ENCODE results near the gene AARS2. TPM values are rescaled to one million over a fixed set of nuclear protein-coding genes. Genes with fewer than 3 reads are reported as not detected.

The AARS2 gene
- total RNA-seq, 2 experiments from 2014 or later = 19.4 to 20.5 TPM

DNA sequence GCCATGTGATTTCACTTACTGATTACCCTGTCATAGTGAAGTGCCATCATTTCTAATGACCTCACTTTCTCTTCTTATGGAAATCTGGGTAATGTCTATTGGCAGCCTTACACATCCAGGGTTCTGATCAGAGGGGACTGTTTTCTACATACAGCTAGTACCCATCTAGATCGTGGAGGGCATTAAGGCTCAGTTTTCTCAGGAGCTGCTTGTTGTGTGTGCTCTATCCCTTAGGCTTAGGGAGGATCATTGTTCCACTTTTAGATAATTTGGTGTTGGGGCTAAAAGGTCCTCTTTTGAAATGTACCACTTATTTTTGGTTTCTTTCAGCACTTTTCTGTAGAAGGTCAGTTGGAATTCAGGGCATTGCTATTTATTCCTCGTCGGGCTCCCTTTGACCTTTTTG, 62.4 kb downstream of the AARS2 start:
- ChIA-PET POLR2A (interaction anchor here (1.3 kb wide), 1 partner anchor 11 kb away, joined by 4 read pairs; no protein-coding TSS in a partner anchor), CTCF (interaction anchor here (1.1 to 1.5 kb wide), 2 partner anchors 28 to 153 kb away, joined by 5 read pairs; partner anchors contain the start of gene SLC29A1)
- Mint-ChIP-seq H3K27me3 (ENCODE audit: low read depth) (no peaks in the 10 kb centered on the region), H3K27ac (no peak overlapping the region), H3K4me3 (no peak overlapping the region), H3K9me3 (ENCODE audit: insufficient read depth) (no peaks in the 10 kb centered on the region), H3K36me3 (ENCODE audit: low read depth) (peaks cover 83% of the 10 kb centered on the region), H3K4me1 (ENCODE audit: low read depth) (peaks cover 68% of the 10 kb centered on the region)
- ATAC-seq (no peak), DNase-seq (no peak)

DNA sequence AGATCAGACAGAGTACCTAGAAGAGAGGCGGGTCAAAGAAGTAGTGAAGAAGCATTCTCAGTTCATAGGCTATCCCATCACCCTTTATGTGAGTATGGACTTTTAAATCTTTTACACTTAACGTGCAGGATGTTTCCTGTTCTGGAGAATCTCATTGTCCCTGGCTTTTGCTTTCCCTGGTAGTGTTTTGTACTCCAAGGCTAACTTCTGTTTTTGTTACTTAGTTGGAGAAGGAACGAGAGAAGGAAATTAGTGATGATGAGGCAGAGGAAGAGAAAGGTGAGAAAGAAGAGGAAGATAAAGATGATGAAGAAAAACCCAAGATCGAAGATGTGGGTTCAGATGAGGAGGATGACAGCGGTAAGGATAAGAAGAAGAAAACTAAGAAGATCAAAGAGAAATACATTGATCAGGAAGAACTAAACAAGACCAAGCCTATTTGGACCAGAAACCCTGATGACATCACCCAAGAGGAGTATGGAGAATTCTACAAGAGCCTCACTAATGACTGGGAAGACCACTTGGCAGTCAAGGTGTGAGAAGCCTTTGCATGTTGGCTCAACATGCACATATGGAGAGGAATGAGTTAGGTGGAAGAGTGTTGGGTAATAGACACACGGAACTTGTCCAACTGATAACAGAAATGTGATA, 63.0 kb downstream of the AARS2 start:
- H3K4me3 Mint-ChIP-seq = peak overlapping the region; percentile 98
- no peak for DNase-seq
- H3K27me3 Mint-ChIP-seq (ENCODE audit: low read depth) = no peaks in the 10 kb centered on the region
- H3K27ac Mint-ChIP-seq = peak overlapping the region; percentile 6
- no peak for ATAC-seq
- ChIA-PET CTCF (no interaction called here), POLR2A (interaction anchor here (1.3 kb wide), 1 partner anchor 12 kb away, joined by 4 read pairs; no protein-coding TSS in a partner anchor)
- no peaks in the 10 kb centered on the region for H3K9me3 Mint-ChIP-seq (ENCODE audit: insufficient read depth)
- H3K36me3 Mint-ChIP-seq (ENCODE audit: low read depth) = peaks cover 78% of the 10 kb centered on the region
- H3K4me1 Mint-ChIP-seq (ENCODE audit: low read depth) = peaks cover 68% of the 10 kb centered on the region

Other genes starting within 250 kb of the AARS2 start
- 10 to 100 TPM; 57.3 to 60.9 TPM for gene MRPL14, start 185.9 kb downstream of the AARS2 start, total RNA-seq
- 10 to 100 TPM; 15.5 to 17.9 TPM for gene TMEM63B, start 185.8 kb downstream of the AARS2 start, total RNA-seq
- gene CAPN11, start 154.5 kb downstream of the AARS2 start, total RNA-seq = under 1 TPM; 0.58 to 0.70 TPM
- not detected for gene MYMX, start 96.4 kb downstream of the AARS2 start, total RNA-seq
- gene SLC29A1, start 89.8 kb downstream of the AARS2 start, total RNA-seq = 10 to 100 TPM; 49.2 to 53.4 TPM
- gene HSP90AB1, start 66.2 kb downstream of the AARS2 start, total RNA-seq = 100 to 1,000 TPM; 741 to 755 TPM
- 10 to 100 TPM; 31.6 to 32.8 TPM for gene SLC35B2, start 55.8 kb downstream of the AARS2 start, total RNA-seq
- 10 to 100 TPM; 14.1 to 16.9 TPM for gene NFKBIE, start 47.8 kb downstream of the AARS2 start, total RNA-seq
- gene TMEM151B, start 42.9 kb downstream of the AARS2 start, total RNA-seq = not detected
- not detected for gene SPATS1, start 29.3 kb upstream of the AARS2 start, total RNA-seq
- 10 to 100 TPM; 22.6 to 22.7 TPM for gene CDC5L, start 74.4 kb upstream of the AARS2 start, total RNA-seq

Data from activated CD8-positive, alpha-beta T cell treated with anti-CD3 and anti-CD28 coated beads, Interleukin-2, amount 10 ng/mL, durations not matched to agents 7 days and 5 days (primary cell).